K562 (cell line): Measurements from ENCODE around the gene PCK1. TPM values are rescaled to one million over a fixed set of nuclear protein-coding genes. Genes with fewer than 3 reads are reported as not detected.

Experiments used
- ATAC-seq: fragments of 200-7000 bp; cut with Tn5 transposase; 3 replicates; pipeline ENCODE4 v1.9.1; 2020; ENCODE audit warnings: moderate library complexity
- BruUV-seq: library from RNA; stranded (reverse); fragments of 400-500 nt; replicated peaks from 2 replicates; lab custom pipeline; 2021; lab: Mats Ljungman, UMichigan
- CTCF ChIA-PET: fragments of 300-600 bp; formaldehyde crosslinking; extraction: SDS; loops from one replicate; lab custom pipeline; 2021; ENCODE audit warnings: low intra/inter-chr PET ratio; lab: Yijun Ruan, JAX
- POLR2A ChIA-PET: fragments of 300-600, 350-650 bp; sonication (Branson Sonifier 250); formaldehyde crosslinking; extraction: SDS; loops from one replicate; lab custom pipeline; 2021; ENCODE audit warnings: antibody characterized with exemption, inconsistent platforms; lab: Yijun Ruan, JAX
- DNase-seq, 4 experiments: peaks; one replicate each; pipeline versions ENCODE4 v3.0.0 to v3.0.0-alpha.2; 2011 to 2018; ENCODE audit warnings: low spot score in 3 of 4, mixed read lengths in 3 of 4; ENCODE audit errors: extremely low read depth in 1 of 4
- FAIRE-seq: peaks from 2 replicates; lab custom pipeline; 2011; peaks lifted over from hg19 to GRCh38; lab: Jason Lieb, UNC
- H2AFZ ChIP-seq: 2 replicates; pipeline ENCODE4 v1.6.0; 2011; ENCODE audit warnings: low read depth, low read length, control low read depth, inconsistent platforms
- H3K27ac ChIP-seq: fragments of 200-600 bp; 3 replicates; pipeline ENCODE4 v1.8.0; 2011; ENCODE audit warnings: low read depth, mild to moderate bottlenecking, control low read depth, inconsistent platforms, low read length, moderate library complexity, mixed read lengths; ENCODE audit errors: extremely low read depth
- H3K27me3 ChIP-seq, 2 experiments: fragments of 300-600 bp in 1 of 2; 2 replicates in 1 of 2; 3 replicates in 1 of 2; pipeline versions ENCODE4 v1.6.0 to v1.8.0; 2011; ENCODE audit warnings: inconsistent platforms in 2 of 2, low read length in 2 of 2, mild to moderate bottlenecking in 1 of 2, mixed read lengths in 1 of 2, moderate library complexity in 1 of 2; ENCODE audit not compliant: control insufficient read depth in 2 of 2, insufficient read depth in 2 of 2
- H3K36me3 ChIP-seq: fragments of 300-600 bp; 3 replicates; pipeline ENCODE4 v1.8.0; 2011; ENCODE audit warnings: mild to moderate bottlenecking, low read length, inconsistent platforms; ENCODE audit not compliant: control insufficient read depth, insufficient read depth
- H3K4me1 ChIP-seq, 2 experiments: fragments of 200-600 bp in 1 of 2; replicated peaks in 1 of 2; 2 replicates in 1 of 2; 3 replicates in 1 of 2; pipeline versions ENCODE4 v1.5.1 to v1.8.0; 2011; ENCODE audit warnings: inconsistent platforms in 2 of 2, low read length in 2 of 2, mild to moderate bottlenecking in 1 of 2, mixed read lengths in 1 of 2, moderate library complexity in 1 of 2; ENCODE audit not compliant: control insufficient read depth in 2 of 2, insufficient read depth in 2 of 2
- H3K4me2 ChIP-seq: 2 replicates; pipeline ENCODE4 v1.6.1; 2011; ENCODE audit warnings: low read length, control low read depth, inconsistent platforms, mixed read lengths; ENCODE audit not compliant: insufficient read depth
- H3K4me3 ChIP-seq: fragments of 200-600 bp; sonication (generic), shearing (Covaris generic); 2 replicates; pipeline ENCODE4 v1.5.1; 2016; ENCODE audit warnings: control low read depth, inconsistent platforms
- H3K79me2 ChIP-seq: fragments of 200-600 bp; 3 replicates; pipeline ENCODE4 v1.8.0; 2011; ENCODE audit warnings: low read length, inconsistent platforms; ENCODE audit not compliant: control insufficient read depth, insufficient read depth
- H3K9ac ChIP-seq, 2 experiments: 2 replicates each; pipeline versions ENCODE4 v1.6.0 to v1.6.1; 2011; ENCODE audit warnings: low read depth in 2 of 2, low read length in 2 of 2, control low read depth in 1 of 2, inconsistent platforms in 1 of 2, mild to moderate bottlenecking in 1 of 2, mixed read lengths in 1 of 2; ENCODE audit not compliant: insufficient read depth in 1 of 2
- H3K9me1 ChIP-seq: one replicate; pipeline ENCODE4 v1.6.0; 2011; ENCODE audit warnings: inconsistent platforms, mild to moderate bottlenecking, low read length, moderate library complexity; ENCODE audit not compliant: control insufficient read depth, insufficient read depth
- H3K9me3 ChIP-seq: replicated peaks from 2 replicates; pipeline ENCODE4 v1.5.1; 2011; ENCODE audit warnings: low read depth, low read length, inconsistent platforms; ENCODE audit not compliant: control insufficient read depth, insufficient read depth
- H4K20me1 ChIP-seq: replicated peaks from 2 replicates; pipeline ENCODE4 v1.6.1; 2011; ENCODE audit warnings: low read length, inconsistent platforms, mixed read lengths; ENCODE audit not compliant: control insufficient read depth, insufficient read depth
- CHD1 ChIP-seq: fragments of 200-600 bp; sonication (generic); IDR thresholded peaks from one replicate; pipeline ENCODE4 v1.6.1; 2012; ENCODE audit warnings: mild to moderate bottlenecking, moderate library complexity, low read length, inconsistent platforms
- HDAC6 ChIP-seq: IDR thresholded peaks from 2 replicates; pipeline ENCODE4 v1.6.1; 2012; ENCODE audit warnings: low read depth, mild to moderate bottlenecking, control low read depth, inconsistent platforms, low read length, moderate library complexity
- HMG20B ChIP-seq: fragments of 250-450 bp; sonication (Bioruptor Pico); IDR thresholded peaks from 2 replicates; pipeline ENCODE4 v1.5.0; 2021; ENCODE audit warnings: mild to moderate bottlenecking
- KLF16 ChIP-seq: IDR thresholded peaks from 2 replicates; pipeline ENCODE4 v1.6.1; 2016; ENCODE audit warnings: antibody characterized with exemption
- NR1H2 ChIP-seq: sonication (generic); formaldehyde crosslinking; IDR thresholded peaks from 2 replicates; pipeline ENCODE4 v1.4.0; 2020; ENCODE audit warnings: mild to moderate bottlenecking, missing genetic modification reagents
- PURB ChIP-seq: sonication (generic); formaldehyde crosslinking; IDR thresholded peaks from 2 replicates; pipeline ENCODE4 v1.9.0; 2021; ENCODE audit warnings: low read depth, mild to moderate bottlenecking, missing genetic modification reagents
- RHOXF2B ChIP-seq: fragments of 250-450 bp; sonication (Bioruptor Pico); conservative IDR thresholded peaks from 2 replicates; pipeline ENCODE4 v1.5.1; 2021
- SAP30 ChIP-seq: fragments of 200-600 bp; sonication (generic); IDR thresholded peaks from 2 replicates; pipeline ENCODE4 v1.6.1; 2012; ENCODE audit warnings: borderline replicate concordance, low read depth, mild to moderate bottlenecking, moderate library complexity, low read length, control low read depth, inconsistent platforms; ENCODE audit not compliant: insufficient read depth, poor library complexity, severe bottlenecking
- SLC30A9 ChIP-seq: fragments of 250-450 bp; sonication (Bioruptor Pico); IDR thresholded peaks from 2 replicates; pipeline ENCODE4 v1.8.0; 2022; ENCODE audit warnings: mild to moderate bottlenecking, moderate library complexity
- SPI1 ChIP-seq: IDR thresholded peaks from 2 replicates; pipeline ENCODE4 v1.6.1; 2011; ENCODE audit warnings: low read depth, low read length, control low read depth, borderline replicate concordance
- ZFP1 ChIP-seq: fragments of 450-650 bp; formaldehyde crosslinking; IDR thresholded peaks from 2 replicates; pipeline ENCODE4 v1.4.0; 2020; ENCODE audit warnings: mild to moderate bottlenecking, mixed read lengths
- ZSCAN32 ChIP-seq: fragments of 450-650 bp; formaldehyde crosslinking; IDR thresholded peaks from 2 replicates; pipeline ENCODE4 v1.4.0; 2020; ENCODE audit warnings: mild to moderate bottlenecking, moderate library complexity
- WGBS: fragments of 100-300 bp; shearing (Covaris generic); methylation state at CpG from one replicate; pipeline ENCODE4 v1.1.6; 2016; ENCODE audit warnings: low coverage, mixed read lengths; ENCODE audit not compliant: insufficient coverage; ENCODE audit errors: missing lambda C conversion rate; 5-methylcytosine and 5-hydroxymethylcytosine counted together
- in situ Hi-C: fragments of 300-500 bp; cut with MboI; formaldehyde crosslinking; loops from 4 replicates; pipeline ENCODE4 v1.15.0; 2018; ENCODE audit warnings: inconsistent platforms, mixed read lengths
- intact Hi-C: fragments of 100-400 bp; cut with micrococcal nuclease; formaldehyde crosslinking; loops from 2 replicates; pipeline ENCODE4 v1.14.2; 2022
- polyA plus RNA-seq, 8 experiments: library from polyadenylated mRNA; depleted of rRNA in 4 of 8; stranded (reverse) in 5 of 8; unstranded in 3 of 8; fragments of >200 nt; fragmentation: Nextera tagmentation in 2 of 8; fragmentation: Illumina TruSeq in 1 of 8; extraction: Ambion mirVana in 2 of 8; extraction: Trizol in 1 of 8; gene quantifications; 2 replicates each; pipeline versions ENCODE4 v1.2.1 to v1.2.3, GENCODE V29; 2011 to 2014; ENCODE audit warnings: inconsistent platforms in 1 of 8, missing spikeins in 1 of 8
- total RNA-seq, 7 experiments: library from RNA; depleted of rRNA in 6 of 7; stranded (reverse); fragments of >200 nt in 6 of 7; fragmentation: Illumina TruSeq in 2 of 7; extraction: Trizol in 2 of 7; gene quantifications; 2 replicates each; pipeline versions ENCODE4 v1.2.1 to v1.2.3, GENCODE V29; 2011 to 2021; ENCODE audit warnings: low replicate concordance in 1 of 7
- TF ChIP-seq, protein P1 (sequence below): sonication (generic); formaldehyde crosslinking; IDR thresholded peaks from 2 replicates; pipeline ENCODE4 v1.8.1; 2023; ENCODE audit warnings: missing genetic modification reagents, mild to moderate bottlenecking, borderline replicate concordance

PCK1 gene
- total and polyA plus RNA-seq, 9 of the 15 experiments (the other 6 are each of a cell fraction or from before 2014, with no cell fraction given): 0.05 to 0.73 (median 0.15) TPM

DNA sequence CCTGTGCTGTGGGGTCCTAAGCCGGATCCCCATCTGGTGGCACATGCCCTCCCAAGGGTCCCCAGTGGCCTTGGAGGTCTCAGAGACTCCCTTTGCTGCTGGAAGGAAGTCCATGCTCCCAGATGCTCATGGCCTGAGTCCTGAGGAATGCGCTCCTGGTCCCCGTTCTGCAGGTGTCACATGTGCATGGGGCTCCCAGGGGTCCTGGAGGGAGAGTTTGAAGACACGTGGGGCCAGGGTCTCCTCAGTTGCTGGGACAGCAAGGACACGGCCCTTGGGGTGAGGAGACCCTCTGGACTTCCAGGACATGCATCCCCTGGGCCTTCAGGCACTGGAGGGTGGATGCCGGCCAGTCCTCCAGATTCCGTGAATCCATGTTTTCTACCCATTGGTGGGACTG lies 47.6 kb downstream of the PCK1 start:
- CTCF ChIA-PET: no interaction called here
- intact Hi-C loops: no loop called here

More for the DNA sequence above, 47.6 kb downstream of the PCK1 start:
- Histone ChIP-seq H3K9me1 (no peaks in the 10 kb centered on the region), H3K4me1 (peaks cover 0 to 3% of the 10 kb centered on the region in 2 experiments; a peak in 3 of 5 replicates), H3K4me2 (no peak overlapping the region), H3K4me3 (no peak overlapping the region), H3K9me3 (no peaks in the 10 kb centered on the region), H3K79me2 (no peaks in the 10 kb centered on the region), H3K36me3 (no peaks in the 10 kb centered on the region), H2AFZ (no peak overlapping the region), H4K20me1 (peaks cover 4% of the 10 kb centered on the region; the same call in 1 of the 2 replicates), H3K9ac (no peak overlapping the region), H3K27me3 (peaks cover 16 to 51% of the 10 kb centered on the region in 2 experiments; a peak in 4 of 5 replicates), H3K27ac (no peak overlapping the region)
- TF ChIP-seq HMG20B (CRISPR knock-in tag) (no peak), SLC30A9 (CRISPR knock-in tag) (no peak), RHOXF2B (no peak), SAP30 (no peak), ZFP1 (no peak), KLF16 (no peak), NR1H2 (no peak), CHD1 (no peak), HDAC6 (no peak), PURB (CRISPR knock-in tag) (no peak), ZSCAN32 (no peak), SPI1 (no peak)
- TF ChIP-seq, protein P1, sequence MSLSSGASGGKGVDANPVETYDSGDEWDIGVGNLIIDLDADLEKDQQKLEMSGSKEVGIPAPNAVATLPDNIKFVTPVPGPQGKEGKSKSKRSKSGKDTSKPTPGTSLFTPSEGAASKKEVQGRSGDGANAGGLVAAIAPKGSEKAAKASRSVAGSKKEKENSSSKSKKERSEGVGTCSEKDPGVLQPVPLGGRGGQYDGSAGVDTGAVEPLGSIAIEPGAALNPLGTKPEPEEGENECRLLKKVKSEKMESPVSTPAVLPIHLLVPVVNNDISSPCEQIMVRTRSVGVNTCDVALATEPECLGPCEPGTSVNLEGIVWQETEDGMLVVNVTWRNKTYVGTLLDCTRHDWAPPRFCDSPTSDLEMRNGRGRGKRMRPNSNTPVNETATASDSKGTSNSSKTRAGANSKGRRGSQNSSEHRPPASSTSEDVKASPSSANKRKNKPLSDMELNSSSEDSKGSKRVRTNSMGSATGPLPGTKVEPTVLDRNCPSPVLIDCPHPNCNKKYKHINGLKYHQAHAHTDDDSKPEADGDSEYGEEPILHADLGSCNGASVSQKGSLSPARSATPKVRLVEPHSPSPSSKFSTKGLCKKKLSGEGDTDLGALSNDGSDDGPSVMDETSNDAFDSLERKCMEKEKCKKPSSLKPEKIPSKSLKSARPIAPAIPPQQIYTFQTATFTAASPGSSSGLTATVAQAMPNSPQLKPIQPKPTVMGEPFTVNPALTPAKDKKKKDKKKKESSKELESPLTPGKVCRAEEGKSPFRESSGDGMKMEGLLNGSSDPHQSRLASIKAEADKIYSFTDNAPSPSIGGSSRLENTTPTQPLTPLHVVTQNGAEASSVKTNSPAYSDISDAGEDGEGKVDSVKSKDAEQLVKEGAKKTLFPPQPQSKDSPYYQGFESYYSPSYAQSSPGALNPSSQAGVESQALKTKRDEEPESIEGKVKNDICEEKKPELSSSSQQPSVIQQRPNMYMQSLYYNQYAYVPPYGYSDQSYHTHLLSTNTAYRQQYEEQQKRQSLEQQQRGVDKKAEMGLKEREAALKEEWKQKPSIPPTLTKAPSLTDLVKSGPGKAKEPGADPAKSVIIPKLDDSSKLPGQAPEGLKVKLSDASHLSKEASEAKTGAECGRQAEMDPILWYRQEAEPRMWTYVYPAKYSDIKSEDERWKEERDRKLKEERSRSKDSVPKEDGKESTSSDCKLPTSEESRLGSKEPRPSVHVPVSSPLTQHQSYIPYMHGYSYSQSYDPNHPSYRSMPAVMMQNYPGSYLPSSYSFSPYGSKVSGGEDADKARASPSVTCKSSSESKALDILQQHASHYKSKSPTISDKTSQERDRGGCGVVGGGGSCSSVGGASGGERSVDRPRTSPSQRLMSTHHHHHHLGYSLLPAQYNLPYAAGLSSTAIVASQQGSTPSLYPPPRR (CRISPR knock-in tag): no peak
- FAIRE-seq (no peak), DNase-seq (no peak), ATAC-seq (no peak)
- WGBS: 2% methylated on average over 7 of the region's 7 CpGs
- BruUV-seq: no TSS peak
- POLR2A ChIA-PET: no interaction called here
- in situ Hi-C loops: loop anchor here (25.0 kb wide), 1 partner anchor 604 kb away; no protein-coding TSS in a partner anchor
